Measurements from ENCODE around the gene OTOP1.
"Not testable (repeated sequence)": the region's sequence is repeated elsewhere in the genome, so short reads cannot be mapped to it uniquely, and the experiment has no call there.

Gene OTOP1

DNA sequence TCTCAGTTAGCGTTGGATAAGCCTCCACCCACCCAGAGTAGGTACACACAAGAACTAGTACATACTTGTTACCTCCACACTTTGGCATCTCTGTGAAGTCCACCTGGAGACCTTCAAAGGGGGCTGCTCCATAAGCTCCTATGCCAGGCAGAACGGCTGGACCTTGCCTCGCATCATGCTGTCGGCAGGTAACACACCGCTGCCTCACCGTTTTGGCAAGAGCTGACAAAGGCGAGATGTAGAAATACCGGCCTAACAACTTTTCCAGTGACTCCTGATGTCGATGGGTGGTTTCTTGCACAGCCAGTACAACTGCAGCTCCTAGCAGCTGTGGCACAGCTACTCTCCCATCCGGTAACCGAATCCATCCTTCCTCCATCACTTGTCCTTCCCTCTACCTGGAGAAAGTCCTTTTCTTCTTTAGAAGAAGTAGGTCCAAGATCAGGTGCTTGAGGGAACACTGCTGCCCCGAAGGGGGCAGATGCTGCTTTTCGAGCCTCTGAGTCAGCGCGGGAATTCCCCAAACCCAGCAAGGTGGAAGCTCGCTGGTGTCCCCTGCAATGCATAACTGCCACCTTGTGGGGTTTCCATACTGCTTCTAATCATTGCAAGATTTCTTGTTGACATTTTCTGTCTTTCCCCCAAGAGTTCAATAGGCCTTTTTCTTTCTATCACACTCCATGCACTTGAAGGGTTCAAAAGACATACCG lies 65.6 kb downstream of the OTOP1 start:
- DNase-seq = not testable (repeated sequence)

- DNase-seq = peak in 1 of 2 donors; percentile 8
Observed at GRCh38 chr4:4145622-4146021, 81.1 kb downstream of the OTOP1 start.

- DNase-seq = not testable (repeated sequence)
Observed at GRCh38 chr4:4143376-4143775, 83.4 kb downstream of the OTOP1 start.

DNA sequence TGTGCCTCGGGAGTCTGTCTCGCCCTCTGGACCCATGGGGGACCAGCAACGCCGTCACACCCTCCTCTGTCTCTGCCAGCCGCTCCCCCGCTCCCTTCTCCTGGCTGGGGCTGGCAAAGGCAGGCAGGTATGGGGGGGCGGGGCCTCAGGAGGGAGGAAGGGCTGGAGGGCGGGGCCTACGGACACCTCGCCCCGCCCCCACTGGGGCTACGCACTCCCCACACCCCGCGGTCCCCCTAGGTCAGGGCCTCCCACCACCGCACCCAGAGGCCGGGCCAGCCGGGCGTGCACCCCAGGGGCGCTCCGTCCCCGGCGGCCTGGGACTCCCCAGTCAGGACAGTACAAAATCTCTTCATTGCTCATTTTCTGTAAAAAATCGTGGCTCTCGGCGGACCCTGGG lies 84.0 kb downstream of the OTOP1 start:
- not testable (repeated sequence) for DNase-seq

DNA sequence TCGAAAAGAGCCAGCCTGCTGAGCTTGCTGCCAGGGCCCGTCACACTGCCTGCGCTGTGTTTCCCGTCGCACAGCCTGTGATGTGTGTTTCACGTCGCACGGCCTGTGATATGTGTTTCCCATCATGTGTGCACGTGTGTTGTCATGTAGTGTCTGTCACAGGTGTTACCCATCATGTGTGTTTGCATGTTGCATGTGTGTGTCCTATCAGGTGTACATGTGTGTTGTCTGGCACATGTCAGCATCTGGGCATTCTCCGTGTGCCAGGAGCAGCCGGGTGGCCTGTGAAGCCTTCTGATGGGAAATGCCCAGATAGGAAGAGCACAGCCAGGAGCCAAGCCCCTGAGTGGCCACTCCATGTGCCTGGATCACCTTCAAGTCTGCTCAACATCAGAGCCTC lies 85.5 kb downstream of the OTOP1 start:
- not testable (repeated sequence) for DNase-seq

Measured in activated CD4-positive, alpha-beta T cell treated with anti-CD3 and anti-CD28 coated beads for 4 hours (primary cell).